Common myeloid progenitor, CD34-positive (primary cell): ENCODE results near the gene CTPS1.

ENCODE experiments used
- CTCF ChIA-PET: fragments of 350-600 bp; sonication (Branson Sonifier 250); formaldehyde crosslinking; loops from one replicate; lab custom pipeline; 2021; ENCODE audit warnings: antibody characterized with exemption; lab: Charles Lee
- POLR2A ChIA-PET: fragments of 350-600 bp; sonication (Branson Sonifier 250); formaldehyde crosslinking; loops from one replicate; lab custom pipeline; 2021; ENCODE audit warnings: antibody characterized with exemption; lab: Charles Lee
- DNase-seq, 3 donors: peaks; one replicate each; pipeline versions ENCODE4 v3.0.0 to v3.0.0-alpha.2; 2013
- H3K27ac ChIP-seq, 2 experiments: 1 replicate in 1 of 2; 2 replicates in 1 of 2; pipeline ENCODE4 v1.7.0; 2013; ENCODE audit warnings: inconsistent platforms in 2 of 2, low read length in 2 of 2, mild to moderate bottlenecking in 2 of 2, low read depth in 1 of 2, moderate library complexity in 1 of 2; ENCODE audit not compliant: severe bottlenecking in 2 of 2, insufficient read depth in 1 of 2, poor library complexity in 1 of 2
- H3K27me3 ChIP-seq, 5 experiments: replicated peaks in 2 of 5; 1 replicate in 3 of 5; 2 replicates in 2 of 5; pipeline versions ENCODE4 v1.6.1 to v1.7.0; 2013; ENCODE audit warnings: low read length in 4 of 5, mild to moderate bottlenecking in 2 of 5, moderate library complexity in 2 of 5, inconsistent platforms in 1 of 5; ENCODE audit not compliant: insufficient read depth in 5 of 5, control insufficient read depth in 4 of 5
- H3K36me3 ChIP-seq, 4 experiments: 1 replicate in 2 of 4; 2 replicates in 2 of 4; pipeline versions ENCODE4 v1.6.1 to v1.7.0; 2013; ENCODE audit warnings: low read length in 3 of 4, control low read depth in 1 of 4, mild to moderate bottlenecking in 1 of 4; ENCODE audit not compliant: control insufficient read depth in 4 of 4, insufficient read depth in 4 of 4
- H3K4me1 ChIP-seq, 4 experiments: 1 replicate in 3 of 4; 2 replicates in 1 of 4; pipeline versions ENCODE4 v1.6.1 to v1.7.1; 2013; ENCODE audit warnings: low read length in 3 of 4, mild to moderate bottlenecking in 3 of 4, control low read depth in 1 of 4, inconsistent platforms in 1 of 4, moderate library complexity in 1 of 4; ENCODE audit not compliant: control insufficient read depth in 4 of 4, insufficient read depth in 4 of 4; ENCODE audit errors: control extremely low read depth in 1 of 4
- H3K4me3 ChIP-seq, 7 experiments: 1 replicate in 4 of 7; 2 replicates in 3 of 7; pipeline versions ENCODE4 v1.5.1 to v1.7.0; 2013; ENCODE audit warnings: mild to moderate bottlenecking in 7 of 7, low read length in 6 of 7, moderate library complexity in 6 of 7, inconsistent platforms in 2 of 7, low read depth in 2 of 7, control low read depth in 1 of 7; ENCODE audit not compliant: insufficient read depth in 4 of 7, control insufficient read depth in 1 of 7; ENCODE audit errors: extremely low read depth in 1 of 7
- H3K9me3 ChIP-seq, 5 experiments: 1 replicate in 4 of 5; 2 replicates in 1 of 5; pipeline versions ENCODE4 v1.6.1 to v1.7.1; 2013; ENCODE audit warnings: low read length in 4 of 5, mild to moderate bottlenecking in 2 of 5, inconsistent platforms in 1 of 5, low read depth in 1 of 5, moderate library complexity in 1 of 5; ENCODE audit not compliant: control insufficient read depth in 4 of 5, insufficient read depth in 2 of 5; ENCODE audit errors: control extremely low read depth in 1 of 5
- WGBS: methylation state at CpG from one replicate; pipeline ENCODE4 v1.1.5; 2013; ENCODE audit not compliant: insufficient coverage; 5-methylcytosine and 5-hydroxymethylcytosine counted together

The CTPS1 gene

GRCh38 chr1:40987439-40988276 lies 8.2 kb downstream of the CTPS1 start:
- DNase-seq = no peak
- ChIA-PET CTCF (interaction anchor here (1.0 kb wide), 1 partner anchor 25 kb away, joined by 3 read pairs; no protein-coding TSS in a partner anchor), POLR2A (no interaction called here)
- Histone ChIP-seq H3K27ac (no peak overlapping the region), H3K27me3 (no peaks in the 10 kb centered on the region), H3K4me3 (no peak overlapping the region), H3K4me1 (no peaks in the 10 kb centered on the region), H3K36me3 (peaks cover 28 to 96% (median 72%) of the 10 kb centered on the region in 4 experiments), H3K9me3 (no peaks in the 10 kb centered on the region)
- WGBS = 95% methylated on average over 8 of the region's 9 CpGs

GRCh38 chr1:40988280-40988679 lies 8.8 kb downstream of the CTPS1 start:
- peaks cover 26 to 95% (median 73%) of the 10 kb centered on the region in 4 experiments for H3K36me3 ChIP-seq
- no peak overlapping the region for H3K4me3 ChIP-seq
- no peaks in the 10 kb centered on the region for H3K9me3 ChIP-seq
- no peak for DNase-seq
- H3K27me3 ChIP-seq = no peaks in the 10 kb centered on the region
- no peaks in the 10 kb centered on the region for H3K4me1 ChIP-seq
- POLR2A ChIA-PET = no interaction called here
- 100% methylated on average over 2 of the region's 3 CpGs for WGBS
- H3K27ac ChIP-seq = no peak overlapping the region
- CTCF ChIA-PET = no interaction called here

GRCh38 chr1:40989066-40989465 lies 9.6 kb downstream of the CTPS1 start:
- no peak for DNase-seq
- ChIA-PET CTCF (no interaction called here), POLR2A (no interaction called here)
- H3K9me3 ChIP-seq = no peaks in the 10 kb centered on the region
- H3K36me3 ChIP-seq = peaks cover 25 to 94% (median 67%) of the 10 kb centered on the region in 4 experiments
- no peak overlapping the region for H3K27ac ChIP-seq
- no peaks in the 10 kb centered on the region for H3K4me1 ChIP-seq
- H3K27me3 ChIP-seq = no peaks in the 10 kb centered on the region
- WGBS = 97% methylated on average over 3 of the region's 5 CpGs
- H3K4me3 ChIP-seq = no peak overlapping the region

- Histone ChIP-seq H3K4me1 (peaks cover 0 to 4% (median 1%) of the 10 kb centered on the region in 4 experiments), H3K36me3 (peaks cover 15 to 80% (median 45%) of the 10 kb centered on the region in 4 experiments), H3K4me3 (no peak overlapping the region), H3K9me3 (no peaks in the 10 kb centered on the region), H3K27me3 (no peaks in the 10 kb centered on the region), H3K27ac (no peak overlapping the region)
- POLR2A ChIA-PET = no interaction called here
- no peak for DNase-seq
- 99% methylated on average over 7 of the region's 8 CpGs for WGBS
- CTCF ChIA-PET = no interaction called here
These were observed 17.6 kb downstream of the CTPS1 start for GRCh38 chr1:40997096-40997495.

GRCh38 chr1:40998668-40999067 lies 19.2 kb downstream of the CTPS1 start:
- no peak overlapping the region for H3K4me3 ChIP-seq
- no peak overlapping the region for H3K27ac ChIP-seq
- peaks cover 15 to 78% (median 42%) of the 10 kb centered on the region in 4 experiments for H3K36me3 ChIP-seq
- H3K27me3 ChIP-seq = no peaks in the 10 kb centered on the region
- CTCF ChIA-PET = no interaction called here
- H3K4me1 ChIP-seq = peaks cover 0 to 20% (median 14%) of the 10 kb centered on the region in 4 experiments
- 100% methylated on average over 1 of the region's 4 CpGs for WGBS
- no peaks in the 10 kb centered on the region for H3K9me3 ChIP-seq
- POLR2A ChIA-PET = no interaction called here
- no peak for DNase-seq

GRCh38 chr1:41003127-41003639 lies 23.7 kb downstream of the CTPS1 start:
- peaks cover 0 to 20% (median 15%) of the 10 kb centered on the region in 4 experiments for H3K4me1 ChIP-seq
- no peak overlapping the region for H3K4me3 ChIP-seq
- no peak overlapping the region for H3K27ac ChIP-seq
- ChIA-PET CTCF (interaction anchor here (1.0 to 1.8 kb wide), 12 partner anchors 8 to 237 kb away, joined by 3 to 13 read pairs (median 5); partner anchors contain the start of genes CTPS1 and SLFNL1), POLR2A (no interaction called here)
- peaks cover 15 to 84% (median 47%) of the 10 kb centered on the region in 4 experiments for H3K36me3 ChIP-seq
- H3K27me3 ChIP-seq = no peaks in the 10 kb centered on the region
- DNase-seq = no peak
- no peaks in the 10 kb centered on the region for H3K9me3 ChIP-seq
- 74% methylated on average over 8 of the region's 9 CpGs for WGBS
